DOHH2 (cell line): ENCODE data around the gene RAB13.
"Not testable (repeated sequence)": the region's sequence is repeated elsewhere in the genome, so short reads cannot be mapped to it uniquely, and the experiment has no call there.

Experiments used
- H3F3A ChIP-seq: fragments of 200-600 bp; sonication (generic), shearing (Covaris generic); 2 replicates; pipeline ENCODE4 v1.6.0; 2016; ENCODE audit warnings: antibody characterized with exemption, mild to moderate bottlenecking; ENCODE audit not compliant: control insufficient read depth, insufficient read depth
- H3K27ac ChIP-seq: fragments of 200-600 bp; sonication (generic); 2 replicates; pipeline ENCODE4 v1.5.1; 2014; ENCODE audit warnings: low read depth, mild to moderate bottlenecking, low read length, moderate library complexity
- H3K27me3 ChIP-seq: fragments of 200-600 bp; sonication (generic); 2 replicates; pipeline ENCODE4 v1.6.1; 2014; ENCODE audit warnings: mild to moderate bottlenecking, low read length, mixed read lengths; ENCODE audit not compliant: control insufficient read depth
- H3K36me3 ChIP-seq: fragments of 200-600 bp; sonication (generic); 2 replicates; pipeline ENCODE4 v1.6.1; 2014; ENCODE audit warnings: mild to moderate bottlenecking, low read length, moderate library complexity, mixed read lengths; ENCODE audit not compliant: control insufficient read depth
- H3K4me1 ChIP-seq: fragments of 200-600 bp; sonication (generic); 2 replicates; pipeline ENCODE4 v1.6.1; 2014; ENCODE audit warnings: mild to moderate bottlenecking, low read length, mixed read lengths; ENCODE audit not compliant: control insufficient read depth
- H3K4me2 ChIP-seq: fragments of 200-600 bp; sonication (generic); 2 replicates; pipeline ENCODE4 v1.6.0; 2014; ENCODE audit warnings: mild to moderate bottlenecking, low read length, moderate library complexity
- H3K4me3 ChIP-seq: fragments of 200-600 bp; sonication (generic); 2 replicates; pipeline ENCODE4 v1.5.1; 2014; ENCODE audit warnings: mild to moderate bottlenecking, low read length, mixed read lengths
- H3K79me2 ChIP-seq: fragments of 200-600 bp; sonication (generic); 2 replicates; pipeline ENCODE4 v1.6.1; 2014; ENCODE audit warnings: mild to moderate bottlenecking, low read length, mixed read lengths; ENCODE audit not compliant: control insufficient read depth
- H3K9me2 ChIP-seq: fragments of 200-600 bp; sonication (generic); replicated peaks from 2 replicates; pipeline ENCODE4 v1.6.1; 2014; ENCODE audit warnings: mild to moderate bottlenecking, low read length, mixed read lengths; ENCODE audit not compliant: control insufficient read depth
- H3K9me3 ChIP-seq: fragments of 200-600 bp; sonication (generic); 2 replicates; pipeline ENCODE4 v1.6.1; 2014; ENCODE audit warnings: antibody characterized with exemption, low read length, mixed read lengths; ENCODE audit not compliant: control insufficient read depth, insufficient read depth
- H4K20me1 ChIP-seq: fragments of 200-600 bp; sonication (generic); 2 replicates; pipeline ENCODE4 v1.6.0; 2014; ENCODE audit warnings: low read depth, mild to moderate bottlenecking, antibody characterized with exemption, low read length, moderate library complexity; ENCODE audit not compliant: control insufficient read depth, insufficient read depth
- EZH2phosphoT487 ChIP-seq: fragments of 200-600 bp; sonication (generic); IDR thresholded peaks from 2 replicates; pipeline ENCODE4 v1.6.1; 2017; ENCODE audit warnings: borderline replicate concordance, mild to moderate bottlenecking, antibody characterized with exemption, low read length, moderate library complexity, mixed read lengths
- TF ChIP-seq, protein P1 (sequence below): fragments of 200-600 bp; sonication (generic); IDR thresholded peaks from one replicate; pipeline ENCODE4 v1.5.1; 2014; ENCODE audit warnings: antibody characterized with exemption, mild to moderate bottlenecking, low read depth, low read length; ENCODE audit not compliant: poor library complexity, severe bottlenecking

Gene RAB13

GRCh38 chr1:154014154-154014907 is 28.2 kb upstream of the RAB13 start:
- H3K9me2 ChIP-seq: no peaks in the 10 kb centered on the region
- H3K9me3 ChIP-seq: no peaks in the 10 kb centered on the region
- H3F3A ChIP-seq: no peaks in the 10 kb centered on the region
- no peaks in the 10 kb centered on the region for H3K36me3 ChIP-seq
- no peak overlapping the region for H3K4me3 ChIP-seq
- TF ChIP-seq EZH2phosphoT487: no peak
- TF ChIP-seq, protein P1, sequence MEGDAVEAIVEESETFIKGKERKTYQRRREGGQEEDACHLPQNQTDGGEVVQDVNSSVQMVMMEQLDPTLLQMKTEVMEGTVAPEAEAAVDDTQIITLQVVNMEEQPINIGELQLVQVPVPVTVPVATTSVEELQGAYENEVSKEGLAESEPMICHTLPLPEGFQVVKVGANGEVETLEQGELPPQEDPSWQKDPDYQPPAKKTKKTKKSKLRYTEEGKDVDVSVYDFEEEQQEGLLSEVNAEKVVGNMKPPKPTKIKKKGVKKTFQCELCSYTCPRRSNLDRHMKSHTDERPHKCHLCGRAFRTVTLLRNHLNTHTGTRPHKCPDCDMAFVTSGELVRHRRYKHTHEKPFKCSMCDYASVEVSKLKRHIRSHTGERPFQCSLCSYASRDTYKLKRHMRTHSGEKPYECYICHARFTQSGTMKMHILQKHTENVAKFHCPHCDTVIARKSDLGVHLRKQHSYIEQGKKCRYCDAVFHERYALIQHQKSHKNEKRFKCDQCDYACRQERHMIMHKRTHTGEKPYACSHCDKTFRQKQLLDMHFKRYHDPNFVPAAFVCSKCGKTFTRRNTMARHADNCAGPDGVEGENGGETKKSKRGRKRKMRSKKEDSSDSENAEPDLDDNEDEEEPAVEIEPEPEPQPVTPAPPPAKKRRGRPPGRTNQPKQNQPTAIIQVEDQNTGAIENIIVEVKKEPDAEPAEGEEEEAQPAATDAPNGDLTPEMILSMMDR: no peak
- no peak overlapping the region for H3K4me2 ChIP-seq
- no peaks in the 10 kb centered on the region for H3K27me3 ChIP-seq
- no peak overlapping the region for H3K27ac ChIP-seq
- no peaks in the 10 kb centered on the region for H3K79me2 ChIP-seq
- H4K20me1 ChIP-seq: no peaks in the 10 kb centered on the region
- H3K4me1 ChIP-seq: no peaks in the 10 kb centered on the region

- H3K36me3 ChIP-seq, H3K79me2 ChIP-seq, H3K4me3 ChIP-seq, H4K20me1 ChIP-seq, H3F3A ChIP-seq, H3K4me2 ChIP-seq, H3K4me1 ChIP-seq, H3K27ac ChIP-seq, H3K9me3 ChIP-seq, H3K9me2 ChIP-seq, H3K27me3 ChIP-seq: not testable (repeated sequence)
Measured at GRCh38 chr1:154012543-154012942, 26.4 kb upstream of the RAB13 start.

GRCh38 chr1:154012129-154012528 is 26.0 kb upstream of the RAB13 start:
- no peak overlapping the region for H3K4me2 ChIP-seq
- H3K9me3 ChIP-seq: no peaks in the 10 kb centered on the region
- H3K27me3 ChIP-seq: no peaks in the 10 kb centered on the region
- TF ChIP-seq EZH2phosphoT487: no peak
- TF ChIP-seq, protein P1: no peak
- H3K36me3 ChIP-seq: no peaks in the 10 kb centered on the region
- no peaks in the 10 kb centered on the region for H4K20me1 ChIP-seq
- H3K79me2 ChIP-seq: no peaks in the 10 kb centered on the region
- H3K4me3 ChIP-seq: no peak overlapping the region
- H3F3A ChIP-seq: no peaks in the 10 kb centered on the region
- H3K4me1 ChIP-seq: no peaks in the 10 kb centered on the region
- H3K9me2 ChIP-seq: no peaks in the 10 kb centered on the region
- H3K27ac ChIP-seq: no peak overlapping the region

GRCh38 chr1:154006136-154006535 is 20.0 kb upstream of the RAB13 start:
- TF ChIP-seq, protein P1: no peak
- TF ChIP-seq EZH2phosphoT487: no peak
- Histone ChIP-seq H3K36me3 (no peaks in the 10 kb centered on the region), H3K27ac (no peak overlapping the region), H3K9me3 (no peaks in the 10 kb centered on the region), H3K9me2 (no peaks in the 10 kb centered on the region), H3K4me3 (no peak overlapping the region), H3K27me3 (no peaks in the 10 kb centered on the region), H3K4me2 (no peak overlapping the region), H3K79me2 (no peaks in the 10 kb centered on the region), H3K4me1 (no peaks in the 10 kb centered on the region), H3F3A (no peaks in the 10 kb centered on the region), H4K20me1 (no peaks in the 10 kb centered on the region)
